NB4 (cell line): ENCODE measurements around the gene RAB8A.

Source experiments
- DNase-seq: peaks from one replicate; pipeline ENCODE4 v3.0.0; 2010; ENCODE audit warnings: low read depth
- H3K4me3 ChIP-seq: one replicate; pipeline ENCODE4 v1.5.1; 2011; ENCODE audit warnings: mild to moderate bottlenecking, low read depth, low read length, moderate library complexity
- CTCF ChIP-seq: IDR thresholded peaks from one replicate; pipeline ENCODE4 v1.5.1; 2012; ENCODE audit warnings: low read depth, low read length
- MYC ChIP-seq: IDR thresholded peaks from 2 replicates; pipeline ENCODE4 v1.6.1; 2011; ENCODE audit warnings: low read depth, low read length
- POLR2A ChIP-seq: IDR thresholded peaks from 2 replicates; pipeline ENCODE4 v1.6.1; 2011; ENCODE audit warnings: mild to moderate bottlenecking; ENCODE audit not compliant: insufficient read length; ENCODE audit errors: extremely low read depth
- TF ChIP-seq, protein P1 (sequence below): IDR thresholded peaks from 2 replicates; pipeline ENCODE4 v1.6.1; 2011; ENCODE audit warnings: low read depth, low read length

Gene RAB8A

DNA sequence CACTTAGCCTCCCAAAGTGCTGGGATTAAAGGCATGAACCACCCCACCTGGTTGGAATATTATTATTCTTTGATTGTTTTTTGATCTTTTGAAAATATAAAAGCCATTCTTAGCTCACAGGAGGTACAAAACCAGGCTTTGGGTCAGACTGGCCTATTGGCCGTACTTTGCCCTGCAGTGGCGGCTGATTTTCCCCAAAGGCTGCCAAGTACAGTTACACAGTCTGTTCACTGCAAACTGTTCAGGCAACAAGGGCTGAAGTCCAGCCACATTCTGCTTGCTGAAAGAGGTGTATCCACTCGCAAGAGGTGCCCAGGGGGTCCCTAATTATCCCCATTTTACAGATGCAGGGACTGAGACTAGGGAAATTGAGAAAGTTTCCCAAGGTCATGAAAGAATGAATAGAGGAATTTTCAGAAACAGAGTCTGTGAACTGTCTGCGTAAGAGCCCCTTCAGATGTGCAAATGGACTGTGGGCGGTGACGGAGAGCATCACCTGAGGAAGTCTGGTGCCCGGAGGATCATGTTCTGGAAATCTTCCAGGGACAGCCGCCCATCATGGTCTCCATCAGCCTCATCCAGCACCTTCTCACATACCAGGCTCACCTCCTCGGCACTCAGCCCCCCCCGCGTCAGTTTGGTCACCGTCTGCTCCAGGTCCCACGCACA, 52.7 kb downstream of the RAB8A start:
- TF ChIP-seq CTCF (no peak), MYC (no peak), POLR2A (no peak)
- TF ChIP-seq, protein P1, sequence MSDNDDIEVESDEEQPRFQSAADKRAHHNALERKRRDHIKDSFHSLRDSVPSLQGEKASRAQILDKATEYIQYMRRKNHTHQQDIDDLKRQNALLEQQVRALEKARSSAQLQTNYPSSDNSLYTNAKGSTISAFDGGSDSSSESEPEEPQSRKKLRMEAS = no peak

GRCh38 chr19:16166417-16166816, 54.7 kb downstream of the RAB8A start:
- H3K4me3 ChIP-seq = no peak overlapping the region
- DNase-seq = no peak
- TF ChIP-seq MYC (no peak), CTCF (no peak), POLR2A (no peak)
- TF ChIP-seq, protein P1 = no peak

More for the DNA sequence above, 52.7 kb downstream of the RAB8A start:
- DNase-seq = no peak
- no peak overlapping the region for H3K4me3 ChIP-seq

- TF ChIP-seq MYC (no peak), CTCF (no peak), POLR2A (no peak)
- TF ChIP-seq, protein P1 = no peak
- H3K4me3 ChIP-seq = no peak overlapping the region
- no peak for DNase-seq
Measured at GRCh38 chr19:16167055-16167454, 55.4 kb downstream of the RAB8A start.

DNA sequence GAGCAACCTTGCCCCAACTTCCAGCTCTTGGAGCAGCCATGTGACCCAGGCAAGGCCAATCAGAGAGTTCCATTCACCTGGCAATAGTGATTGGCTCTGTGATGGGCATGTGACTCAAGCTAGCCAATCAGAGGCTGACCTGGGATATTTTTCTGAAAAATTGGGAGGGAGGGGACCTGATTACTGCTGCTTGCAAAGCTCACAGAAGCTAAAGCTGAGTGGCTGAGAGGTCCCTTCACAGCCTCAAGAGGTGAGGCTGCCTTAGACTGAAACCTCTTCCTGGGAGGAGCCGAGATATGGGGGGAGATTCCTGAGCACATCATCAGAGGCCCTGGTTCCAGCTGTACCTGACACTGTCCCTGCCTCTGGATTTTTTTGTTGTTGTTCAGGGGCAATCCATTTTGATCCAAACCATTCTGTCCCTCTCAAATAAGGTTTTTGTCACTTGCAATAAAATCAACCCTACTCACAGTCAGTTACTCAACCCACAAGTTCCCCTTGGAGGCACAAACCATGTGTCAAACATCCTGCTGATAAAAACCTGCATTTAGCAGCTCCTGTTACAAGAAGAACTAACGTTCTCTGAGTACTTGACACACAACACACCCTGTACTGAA, 56.9 kb downstream of the RAB8A start:
- TF ChIP-seq CTCF (no peak), MYC (peak; percentile 74)
- TF ChIP-seq, protein P1 = peak; percentile 91
- DNase-seq = peak; percentile 92
- H3K4me3 ChIP-seq = no peak overlapping the region

- no peak for DNase-seq
Measured at GRCh38 chr19:16170134-16170533, 58.4 kb downstream of the RAB8A start.

More at GRCh38 chr19:16170134-16170533, 58.4 kb downstream of the RAB8A start:
- H3K4me3 ChIP-seq = no peak overlapping the region
- TF ChIP-seq, protein P1 = no peak
- no peak for TF ChIP-seq CTCF
- TF ChIP-seq MYC = no peak
- TF ChIP-seq POLR2A = no peak
